GM21447 (cell line): ENCODE data around the gene EIF2B5.
"Not testable (repeated sequence)": the region's sequence is repeated elsewhere in the genome, so short reads cannot be mapped to it uniquely, and the experiment has no call there.

Experiments
- ATAC-seq: cut with Tn5 transposase; IDR thresholded peaks from one replicate; pipeline ENCODE4 v1.9.1; 2021; ENCODE audit not compliant: unreplicated experiment

EIF2B5 gene

DNA sequence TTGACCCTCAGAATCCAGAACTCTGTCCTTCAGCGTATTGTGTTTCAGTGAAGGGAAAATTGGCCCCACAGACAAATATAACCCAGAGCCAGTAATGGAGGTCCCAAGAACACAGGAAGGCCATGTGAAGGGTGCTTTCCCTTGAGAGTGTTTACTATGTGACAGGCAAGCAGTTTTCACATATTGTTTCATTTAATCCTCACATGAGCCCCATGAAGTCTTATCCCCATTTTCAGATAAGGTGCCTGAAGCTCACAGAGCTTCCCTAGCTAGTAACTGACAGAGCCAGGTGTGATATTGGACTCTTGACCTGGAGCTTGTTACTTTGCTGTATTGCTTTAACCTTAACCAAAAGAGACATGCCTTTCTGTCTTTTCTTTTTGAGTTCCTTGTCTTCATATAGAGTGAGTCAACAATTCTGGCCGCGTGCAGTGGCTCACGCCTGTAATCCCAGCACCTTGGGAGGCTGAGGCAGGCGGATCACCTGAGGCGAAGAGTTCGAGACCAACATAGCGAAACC is 10.7 kb downstream of the EIF2B5 start:
- ATAC-seq = no peak

DNA sequence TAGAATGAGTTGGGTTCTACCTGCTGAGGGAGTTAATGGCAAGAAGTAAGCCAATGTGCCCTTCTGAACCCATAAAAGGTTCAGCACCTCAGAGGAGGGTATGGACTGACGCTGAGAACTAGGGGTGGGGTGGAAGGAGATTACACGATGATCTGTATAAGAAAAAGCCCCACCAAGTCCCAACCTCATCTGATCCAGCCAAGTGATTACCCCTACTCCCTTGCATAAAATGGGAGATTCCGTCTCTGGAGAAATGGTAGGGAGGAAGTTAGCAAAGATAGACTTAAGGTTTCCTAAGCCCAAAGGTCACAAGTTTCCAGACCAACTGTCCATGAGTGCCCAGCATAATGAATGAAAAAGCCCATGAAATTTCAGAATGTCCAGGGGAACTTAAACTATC is 12.9 kb downstream of the EIF2B5 start:
- no peak for ATAC-seq

DNA sequence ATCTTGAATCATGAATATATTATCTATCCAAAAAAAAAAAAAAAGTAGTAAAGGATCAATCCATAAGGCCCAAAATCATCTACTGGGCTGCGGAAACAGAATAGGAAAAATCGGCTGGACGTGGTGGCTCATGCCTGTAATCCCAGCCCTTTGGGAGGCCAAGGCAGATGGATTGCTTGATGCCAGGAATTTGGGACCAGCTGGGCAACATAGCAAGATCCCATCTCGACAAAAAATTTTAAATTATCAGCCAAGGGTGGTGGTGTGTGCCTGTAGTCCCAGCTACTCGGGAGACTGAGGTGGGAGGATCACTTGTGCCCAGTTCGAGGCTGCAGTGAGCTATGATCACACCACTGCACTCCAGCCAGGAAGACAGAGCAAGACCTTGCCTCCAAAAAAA is 14.0 kb downstream of the EIF2B5 start:
- ATAC-seq = no peak

DNA sequence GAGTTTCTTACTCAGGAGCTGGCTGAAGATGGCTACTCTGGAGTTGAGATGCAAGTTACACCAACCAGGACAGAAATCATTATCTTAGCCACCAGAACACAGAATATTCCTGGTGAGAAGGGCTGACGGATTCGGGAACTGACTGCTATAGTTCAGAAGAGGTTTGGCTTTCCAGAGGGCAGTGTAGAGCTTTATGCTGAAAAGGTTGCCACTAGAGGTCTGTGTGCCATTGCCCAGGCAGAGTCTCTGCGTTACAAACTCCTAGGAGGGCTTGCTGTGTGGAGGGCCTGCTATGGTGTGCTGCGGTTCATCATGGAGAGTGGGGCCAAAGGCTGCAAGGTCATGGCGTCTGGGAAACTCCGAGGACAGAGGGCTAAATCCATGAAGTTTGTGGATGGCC is 14.6 kb downstream of the EIF2B5 start:
- ATAC-seq = not testable (repeated sequence)

DNA sequence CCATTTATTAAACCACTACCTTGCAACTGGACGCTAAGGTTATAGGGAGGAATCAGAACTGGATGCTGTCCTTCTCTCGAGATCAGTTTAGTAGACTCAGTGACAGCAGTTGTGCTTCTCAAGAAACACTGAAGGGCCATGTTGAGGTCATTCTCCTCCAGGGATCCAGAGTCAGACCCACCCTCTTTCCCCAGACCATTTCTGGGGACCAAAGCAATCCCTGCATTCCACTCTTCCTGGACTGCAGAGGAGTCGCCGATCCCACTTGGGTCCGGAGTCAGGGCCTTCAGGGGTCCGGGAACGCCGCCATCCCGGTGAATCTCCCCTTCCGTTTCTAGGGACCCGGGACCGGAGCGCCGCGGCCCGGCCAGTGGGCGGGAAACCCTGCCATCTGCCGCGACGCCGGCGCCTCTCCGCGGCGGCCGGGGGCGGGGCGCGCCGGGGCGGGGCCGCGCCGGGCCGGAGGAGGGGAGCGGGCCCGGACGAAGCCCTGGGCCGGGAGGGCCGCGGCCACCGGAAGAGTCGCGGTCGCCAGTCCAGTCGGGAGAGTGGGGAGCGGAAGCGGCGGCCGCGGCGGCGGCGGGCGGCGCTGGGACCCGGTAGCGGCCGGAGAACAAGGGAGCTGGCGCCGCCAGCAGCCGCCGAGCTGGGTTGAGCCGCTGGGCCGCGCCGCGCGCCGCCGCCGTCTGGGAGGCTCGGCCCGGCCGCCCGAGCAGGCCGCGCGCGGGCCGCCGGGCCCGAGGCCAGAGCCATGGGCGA is 19.9 kb downstream of the EIF2B5 start, which contains the start of gene DVL3:
DVL3 (plus strand) TSS at position 493 of the 759 bp plus-strand sequence; CDS start at position 752, 259 bp downstream.
- peak; percentile 63 for ATAC-seq

DNA sequence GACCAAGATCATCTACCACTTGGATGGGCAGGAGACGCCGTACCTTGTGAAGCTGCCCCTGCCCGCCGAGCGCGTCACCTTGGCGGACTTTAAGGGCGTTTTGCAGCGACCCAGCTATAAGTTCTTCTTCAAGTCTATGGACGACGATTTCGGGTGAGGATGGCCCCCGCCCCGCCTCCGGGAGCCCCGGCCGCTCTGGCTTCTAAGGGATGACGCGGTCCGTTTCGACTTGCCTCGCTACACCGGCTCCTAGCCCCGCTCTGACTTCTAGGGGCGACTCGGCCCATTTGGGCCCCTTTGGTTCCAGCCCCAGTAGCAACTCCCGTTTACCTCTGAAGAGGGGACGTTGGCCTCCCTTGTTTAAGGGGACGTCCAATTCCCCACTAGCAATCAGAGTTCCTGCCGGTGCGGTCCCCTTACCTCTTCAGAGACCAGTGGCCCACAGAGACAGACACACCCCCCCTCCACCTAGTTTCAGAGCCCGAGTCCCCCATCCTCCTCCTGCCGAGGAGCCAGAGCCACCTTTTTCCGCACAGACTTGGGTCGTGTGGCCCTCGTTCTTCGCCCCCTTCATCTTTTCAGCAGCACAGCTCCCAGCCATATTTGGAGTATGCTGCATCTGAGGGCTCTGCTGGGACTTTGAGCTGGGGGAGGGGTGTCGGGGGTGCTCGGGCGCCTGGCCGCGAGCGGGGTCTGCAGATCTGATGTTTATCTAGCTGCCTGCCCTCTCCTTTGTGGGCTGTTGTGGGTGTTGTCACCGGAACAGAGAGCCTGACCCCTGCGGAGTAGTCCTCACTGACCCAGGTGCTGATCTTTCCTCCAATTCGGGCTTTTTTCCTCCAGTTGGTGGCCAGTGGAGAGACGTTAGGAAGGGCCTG is 20.7 kb downstream of the EIF2B5 start:
- ATAC-seq = peak; percentile 24

DNA sequence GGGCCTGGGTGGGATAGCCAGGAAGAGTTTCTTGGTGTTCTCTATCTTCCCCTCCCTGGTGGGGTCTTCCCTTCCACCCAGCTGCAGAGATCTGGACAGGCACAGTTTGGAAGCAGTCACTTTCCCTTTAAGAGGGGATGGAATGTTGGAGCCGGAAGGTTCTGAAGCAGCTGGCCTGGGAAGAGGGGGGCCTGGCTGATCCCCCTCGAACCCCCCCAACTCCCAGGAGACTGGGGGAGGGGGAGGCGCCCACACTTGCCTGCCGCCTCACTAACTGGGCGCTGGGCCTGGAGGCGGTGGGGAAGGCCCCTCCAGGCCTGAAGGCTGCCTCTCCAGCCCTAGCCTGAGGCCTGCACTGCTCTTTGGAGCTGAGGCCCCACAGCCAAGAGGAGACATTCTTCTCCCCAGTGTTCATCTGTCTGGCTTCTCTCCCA is 21.4 kb downstream of the EIF2B5 start:
- ATAC-seq = peak; percentile 7

DNA sequence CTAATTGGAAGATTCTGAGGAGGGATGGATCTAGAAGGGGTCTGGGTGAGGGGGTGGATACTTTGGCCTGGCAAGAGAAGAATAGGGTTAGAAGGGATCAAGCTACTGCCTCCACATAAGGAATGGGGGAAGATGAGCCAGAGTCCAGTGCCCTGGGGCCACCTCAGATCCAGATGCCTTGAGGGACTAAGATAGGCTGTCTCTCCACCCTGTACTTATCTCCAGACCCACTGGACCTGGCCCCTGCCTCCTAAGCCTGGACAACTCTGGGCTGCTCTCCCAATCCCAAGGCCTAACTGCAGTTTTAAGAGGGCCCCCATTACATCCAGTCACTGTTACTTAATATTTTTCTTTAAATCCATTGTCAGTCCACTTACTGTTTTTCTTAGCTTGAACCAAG is 22.0 kb downstream of the EIF2B5 start:
- ATAC-seq = no peak

DNA sequence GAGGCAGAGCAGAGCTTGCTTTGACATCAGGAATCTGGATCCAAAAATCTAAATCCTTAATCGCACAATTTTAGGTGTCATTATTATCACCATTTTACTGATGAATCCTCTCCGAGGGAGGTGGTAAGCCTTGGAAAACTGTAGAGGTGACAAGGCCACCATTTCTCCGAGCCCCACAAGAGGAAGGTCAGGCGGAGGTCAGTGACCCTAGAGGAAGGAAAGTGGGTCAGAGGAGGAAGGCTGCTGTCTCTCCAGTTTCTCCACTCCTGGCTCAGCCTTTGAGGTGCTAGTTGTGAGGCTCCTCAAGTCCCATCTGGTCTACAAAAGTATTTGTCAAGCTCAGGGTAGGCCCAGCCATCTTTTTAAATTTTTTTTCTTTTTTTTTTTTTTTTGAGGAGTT is 23.2 kb downstream of the EIF2B5 start:
- ATAC-seq = no peak

DNA sequence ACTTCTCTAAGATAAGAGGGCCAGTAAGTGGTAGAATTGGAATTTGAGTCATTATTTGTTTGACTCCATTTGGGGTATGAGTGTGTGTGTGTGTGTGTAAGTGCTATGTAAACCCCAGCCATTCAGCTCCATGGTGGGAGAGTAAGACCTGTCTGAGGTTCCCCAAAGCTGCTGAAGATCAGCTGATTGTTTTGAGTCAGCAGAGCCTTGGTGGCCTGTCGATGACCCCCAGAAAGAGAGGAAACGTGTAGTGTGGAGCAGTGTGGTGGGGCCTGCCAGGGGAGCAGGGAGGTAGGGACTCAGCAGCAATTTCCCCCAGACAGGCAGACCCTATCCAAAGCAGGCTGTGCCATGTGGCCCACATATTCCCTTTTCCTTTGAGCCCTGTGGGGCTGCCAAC is 25.3 kb downstream of the EIF2B5 start:
- peak; percentile 38 for ATAC-seq

DNA sequence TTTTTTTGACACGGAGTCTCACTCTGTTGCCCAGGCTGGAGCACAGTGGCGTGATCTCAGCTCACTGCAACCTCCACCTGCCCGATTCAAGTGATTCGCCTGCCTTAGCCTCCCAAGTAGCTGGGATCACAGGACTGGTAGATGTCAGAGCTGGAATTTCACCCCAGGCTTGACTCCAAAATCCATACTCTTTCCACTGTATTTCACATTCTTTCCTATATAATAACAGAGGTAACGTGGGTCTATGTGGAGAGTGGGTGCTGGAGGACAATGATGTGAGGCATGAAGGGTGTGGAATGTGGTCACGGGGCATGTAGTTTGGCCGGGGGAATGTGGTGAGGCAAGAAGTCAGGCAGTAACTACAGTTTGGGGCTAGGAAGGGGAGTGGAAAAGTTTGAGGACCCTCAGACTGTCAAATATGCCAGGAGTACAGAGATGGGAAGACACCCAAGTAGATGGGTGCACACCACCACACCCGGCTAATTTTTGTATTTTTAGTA is 27.5 kb downstream of the EIF2B5 start:
- ATAC-seq = not testable (repeated sequence)

DNA sequence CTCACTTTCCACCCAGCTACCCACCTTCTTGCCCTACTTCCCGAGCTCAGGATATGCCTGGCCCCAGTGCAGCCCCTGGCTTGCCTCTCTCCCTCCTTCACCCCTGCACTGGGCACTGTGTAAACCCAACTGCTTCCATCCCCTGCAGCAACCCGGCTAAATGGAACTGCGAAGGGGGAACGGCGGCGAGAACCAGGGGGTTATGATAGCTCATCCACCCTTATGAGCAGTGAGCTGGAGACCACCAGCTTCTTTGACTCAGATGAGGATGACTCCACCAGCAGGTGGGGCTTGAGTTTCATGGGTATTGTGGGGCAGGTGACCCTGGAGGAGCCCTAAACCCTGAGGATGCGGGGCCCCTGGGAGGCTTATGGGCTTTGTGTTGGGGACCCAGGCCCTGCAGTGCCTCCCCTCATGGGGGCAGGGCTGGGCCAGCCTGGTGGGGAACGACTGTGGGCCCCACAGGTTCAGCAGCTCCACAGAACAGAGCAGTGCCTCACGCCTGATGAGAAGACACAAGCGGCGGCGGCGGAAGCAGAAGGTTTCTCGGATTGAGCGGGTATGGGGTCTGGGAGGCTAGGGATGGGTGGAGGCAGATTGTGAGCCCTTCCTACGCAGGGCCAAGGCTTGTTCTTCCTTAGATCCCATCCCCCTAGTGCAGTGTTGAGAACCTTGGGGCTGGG is 29.6 kb downstream of the EIF2B5 start:
- ATAC-seq = no peak

DNA sequence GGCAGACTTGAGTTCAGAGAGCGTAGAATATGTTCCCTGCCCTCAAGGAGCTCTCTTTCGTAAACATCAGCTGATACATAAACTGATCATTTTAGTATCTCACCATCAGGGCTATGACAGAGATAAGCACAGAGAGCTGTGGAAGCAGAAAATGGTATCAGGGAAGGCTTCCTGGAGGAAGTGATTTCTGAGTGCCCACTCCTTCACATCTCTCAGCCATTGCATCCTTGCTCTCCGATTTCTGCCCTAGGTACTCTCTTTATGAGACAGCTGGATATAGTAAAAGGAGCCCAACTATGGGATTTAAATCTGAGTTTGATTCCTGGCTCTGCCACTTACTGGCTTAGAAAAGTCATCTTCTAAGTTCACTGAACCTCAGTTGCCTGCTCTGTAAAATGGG is 30.4 kb downstream of the EIF2B5 start:
- ATAC-seq = no peak

DNA sequence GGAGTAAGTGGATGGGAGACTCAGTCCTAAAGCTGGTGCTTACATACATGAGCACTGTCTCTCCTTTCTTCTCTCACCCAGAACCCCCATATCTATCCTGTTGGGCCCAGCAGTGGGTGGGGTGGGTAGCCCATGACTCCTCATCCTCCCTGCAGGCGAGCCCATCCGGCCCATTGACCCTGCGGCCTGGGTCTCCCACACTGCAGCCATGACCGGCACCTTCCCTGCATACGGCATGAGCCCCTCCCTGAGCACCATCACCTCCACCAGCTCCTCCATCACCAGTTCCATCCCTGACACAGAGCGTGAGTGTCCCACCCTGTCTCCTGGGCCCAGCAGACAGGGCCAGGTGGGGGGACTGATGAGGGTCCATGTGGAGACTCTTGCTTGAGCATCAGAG is 31.5 kb downstream of the EIF2B5 start:
- ATAC-seq = no peak

DNA sequence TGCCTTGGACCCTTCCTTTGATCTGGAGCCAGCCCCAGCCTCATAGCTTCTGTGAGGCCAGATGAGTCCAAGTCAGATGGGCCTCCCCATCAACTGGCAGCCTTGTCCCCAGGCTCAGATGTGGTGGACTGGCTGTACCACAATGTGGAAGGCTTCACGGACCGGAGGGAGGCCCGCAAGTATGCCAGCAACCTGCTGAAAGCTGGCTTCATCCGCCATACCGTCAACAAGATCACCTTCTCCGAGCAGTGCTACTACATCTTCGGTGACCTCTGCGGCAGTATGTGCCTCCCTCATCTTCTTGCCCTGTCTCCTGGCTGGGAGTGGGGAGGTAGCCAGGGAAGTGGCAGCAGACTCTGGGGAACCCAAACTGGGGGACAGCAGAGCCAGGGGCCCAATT is 32.6 kb downstream of the EIF2B5 start:
- no peak for ATAC-seq

DNA sequence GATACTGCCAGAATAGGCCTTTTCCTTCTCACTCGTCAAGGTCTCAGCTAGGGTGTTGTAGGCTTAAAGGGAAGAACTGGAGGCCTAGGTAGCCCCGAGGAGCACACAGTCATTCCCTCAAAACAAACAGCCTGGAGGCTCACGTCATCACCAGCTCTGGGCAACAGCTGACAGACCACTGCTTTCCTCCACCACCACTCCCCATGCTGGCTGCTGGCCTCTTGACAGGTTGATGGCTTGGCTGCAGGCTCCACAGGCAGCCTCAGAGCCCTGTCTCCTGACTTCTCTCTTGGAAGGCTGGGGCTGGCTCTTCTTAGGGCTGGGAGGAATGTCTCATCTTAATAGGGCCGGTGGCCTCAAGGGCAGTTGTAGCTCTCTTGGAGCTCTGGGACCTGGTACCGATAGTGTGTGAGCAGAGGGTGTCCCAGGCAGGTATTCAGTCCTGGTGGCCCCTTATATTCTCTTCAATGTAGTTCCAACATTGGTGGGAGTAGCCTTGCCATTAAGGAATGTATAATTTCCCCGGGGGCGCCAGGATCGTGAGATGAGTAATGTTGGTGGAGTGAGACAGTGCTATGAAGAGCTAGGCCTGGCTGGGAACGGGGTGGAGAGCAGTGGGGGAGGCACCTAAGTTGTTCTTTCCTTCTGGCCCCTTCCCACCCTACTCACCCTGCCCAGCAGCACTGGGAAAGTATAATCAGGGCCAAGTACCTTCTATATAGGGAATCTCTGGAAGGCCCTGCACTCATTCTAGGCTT is 33.4 kb downstream of the EIF2B5 start:
- no peak for ATAC-seq

DNA sequence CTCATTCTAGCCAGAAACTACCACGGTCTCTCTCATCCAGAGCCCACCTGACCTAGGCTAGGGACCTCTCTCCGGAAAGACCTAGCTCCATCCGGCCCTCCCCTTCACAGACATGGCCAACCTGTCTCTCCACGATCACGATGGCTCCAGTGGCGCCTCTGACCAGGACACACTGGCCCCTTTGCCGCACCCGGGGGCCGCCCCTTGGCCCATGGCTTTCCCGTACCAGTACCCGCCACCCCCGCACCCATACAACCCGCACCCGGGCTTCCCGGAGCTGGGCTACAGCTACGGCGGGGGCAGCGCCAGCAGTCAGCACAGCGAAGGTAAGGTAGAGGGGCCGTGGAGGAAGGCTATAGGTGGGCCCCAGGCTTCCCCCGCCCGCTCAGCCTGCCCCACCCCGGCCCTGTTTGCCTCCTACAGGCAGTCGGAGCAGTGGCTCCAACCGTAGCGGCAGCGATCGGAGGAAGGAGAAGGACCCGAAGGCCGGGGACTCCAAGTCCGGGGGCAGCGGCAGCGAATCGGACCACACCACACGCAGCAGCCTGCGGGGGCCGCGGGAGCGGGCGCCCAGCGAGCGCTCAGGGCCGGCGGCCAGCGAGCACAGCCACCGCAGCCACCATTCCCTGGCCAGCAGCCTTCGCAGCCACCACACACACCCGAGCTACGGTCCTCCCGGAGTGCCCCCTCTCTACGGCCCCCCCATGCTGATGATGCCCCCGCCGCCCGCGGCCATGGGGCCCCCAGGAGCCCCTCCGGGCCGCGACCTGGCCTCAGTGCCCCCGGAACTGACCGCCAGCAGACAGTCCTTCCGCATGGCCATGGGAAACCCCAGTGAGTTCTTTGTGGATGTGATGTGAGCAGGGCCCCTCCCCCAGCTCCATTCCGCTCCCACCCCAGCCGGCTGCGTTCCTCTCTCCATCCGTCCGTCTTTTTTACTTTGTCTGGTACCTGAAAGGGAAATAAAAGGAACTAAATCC is 35.0 kb downstream of the EIF2B5 start:
- no peak for ATAC-seq

DNA sequence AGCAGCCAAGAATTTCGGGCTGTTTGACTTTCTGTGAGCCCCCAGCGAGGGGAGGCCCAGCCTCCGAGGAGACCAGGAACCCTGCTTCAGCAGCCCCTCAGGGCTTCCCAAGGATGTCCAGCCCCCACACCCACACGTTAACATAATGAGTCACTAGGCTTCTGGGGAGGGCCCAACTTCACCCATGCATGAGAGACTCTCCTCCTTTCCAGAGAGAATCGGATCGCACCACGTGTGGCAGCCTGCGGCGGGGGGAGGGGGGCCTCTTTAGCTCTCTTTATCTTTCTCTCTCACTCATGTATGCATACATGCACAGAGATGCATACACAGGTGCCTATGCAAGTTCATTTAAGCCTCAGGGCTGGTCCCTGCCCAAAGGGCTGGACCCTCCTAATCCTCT is 36.4 kb downstream of the EIF2B5 start:
- ATAC-seq = no peak

DNA sequence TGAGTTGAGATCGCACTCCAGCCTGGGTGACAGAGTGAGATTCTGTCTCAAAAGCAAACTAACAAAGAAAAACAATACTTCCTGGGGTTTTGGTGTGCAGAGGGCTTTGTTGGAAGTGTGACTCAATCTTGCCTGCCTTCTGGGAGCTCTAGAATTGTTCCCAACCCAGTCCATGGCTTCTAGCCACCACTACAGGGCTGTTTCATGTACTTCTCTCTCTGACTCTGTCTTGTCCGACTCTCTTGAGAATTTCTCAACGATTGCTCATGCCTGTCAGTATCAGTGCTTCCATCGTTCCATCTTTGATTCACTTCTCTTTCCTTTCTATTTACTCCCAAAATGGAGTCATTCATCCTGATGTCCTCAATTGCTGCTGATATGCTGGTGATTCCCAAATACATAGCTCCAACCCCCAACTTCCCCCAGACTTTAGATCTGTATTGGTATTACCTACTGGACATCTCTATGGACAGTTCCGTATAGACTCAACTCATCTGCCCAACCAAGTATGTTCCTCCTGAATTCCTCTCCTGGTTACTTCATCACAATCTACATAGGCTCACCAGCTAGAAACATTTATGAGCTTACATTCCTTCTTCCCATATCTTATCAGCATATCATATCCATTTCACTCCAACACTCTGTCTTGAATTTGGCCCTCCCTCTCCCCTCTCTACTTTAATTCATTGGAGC is 37.7 kb downstream of the EIF2B5 start:
- ATAC-seq = no peak
